ENCODE results near the gene PPM1D. TPM values are rescaled to one million over a fixed set of nuclear protein-coding genes. Genes with fewer than 3 reads are reported as not detected.

Gene PPM1D
- total RNA-seq, 1 experiment from 2014 or later, result 19.0 TPM

- Histone ChIP-seq H3K9me3 (ENCODE audit: control insufficient read depth, low read depth, low read length) (peaks cover 10% of the 10 kb centered on the region), H3K56ac (ENCODE audit: insufficient read length, low read depth, low read length) (no peak overlapping the region), H3K27me3 (ENCODE audit: insufficient read depth, low read length) (no peaks in the 10 kb centered on the region), H4K20me1 (ENCODE audit: control insufficient read depth, insufficient read depth, insufficient read length) (no peaks in the 10 kb centered on the region), H2BK12ac (ENCODE audit: insufficient read length, low read depth, low read length) (no peak overlapping the region), H2BK5ac (ENCODE audit: insufficient read length, low read length) (no peak overlapping the region), H3K4me2 (ENCODE audit: insufficient read depth, insufficient read length, low read length) (no peak overlapping the region), H3K14ac (ENCODE audit: insufficient read depth, low read length) (no peak overlapping the region), H2AFZ (ENCODE audit: low read length) (no peak overlapping the region), H4K5ac (ENCODE audit: insufficient read length, low read depth, low read length) (no peak overlapping the region), H2BK15ac (ENCODE audit: low read depth, low read length) (no peak overlapping the region), H3K23me2 (ENCODE audit: insufficient read length, low read depth, low read length, poor library complexity, severe bottlenecking) (no peaks in the 10 kb centered on the region), H4K8ac (replicated peaks; ENCODE audit: insufficient read length, low read depth, low read length) (no peak overlapping the region), H3K23ac (ENCODE audit: insufficient read length, low read depth, low read length) (no peak overlapping the region), H2AK5ac (ENCODE audit: insufficient read length, low read length) (no peak overlapping the region), H3K4ac (ENCODE audit: low read depth, low read length) (no peak overlapping the region), H3K27ac (ENCODE audit: insufficient read length, low read depth, low read length) (no peak overlapping the region), H2BK120ac (ENCODE audit: low read depth, low read length, poor library complexity, severe bottlenecking) (no peak overlapping the region), H3K79me2 (ENCODE audit: insufficient read depth, low read length) (no peaks in the 10 kb centered on the region), H3K18ac (ENCODE audit: insufficient read length, low read depth, low read length) (no peak overlapping the region), H4K91ac (ENCODE audit: insufficient read length, low read depth, low read length) (no peak overlapping the region), H3K79me1 (ENCODE audit: insufficient read depth, low read depth, low read length, poor library complexity, severe bottlenecking) (no peaks in the 10 kb centered on the region), H2BK20ac (ENCODE audit: low read depth, low read length, poor library complexity, severe bottlenecking) (no peak overlapping the region), H3K4me1 (ENCODE audit: insufficient read depth, low read length) (no peaks in the 10 kb centered on the region), H3T11ph (ENCODE audit: low read length) (no peak overlapping the region), H3K9ac (ENCODE audit: extremely low read depth, insufficient read length, low read length) (no peak overlapping the region)
- TF ChIP-seq CTCF (conservative IDR thresholded peaks at IDR 0.05), result no peak
- peaks cover 7 to 25% (median 11%) of the 10 kb centered on the region in 3 experiments for H3K36me3 Mint-ChIP-seq (ENCODE audit: insufficient read depth in 1 of 3, low read depth in 3 of 3)
- DNase-seq, result no peak
- H3K4me1 Mint-ChIP-seq, result no peaks in the 10 kb centered on the region
- peaks cover 36 to 39% of the 10 kb centered on the region in 2 experiments for H3K9me3 Mint-ChIP-seq
- H3K27ac Mint-ChIP-seq, result no peak overlapping the region
- peaks cover 2% of the 10 kb centered on the region for H3K27me3 Mint-ChIP-seq (ENCODE audit: low read depth)
- no CpG with 5 or more reads among the region's 2 CpGs for WGBS (ENCODE audit: extremely low coverage, insufficient read length, low lambda C conversion rate)
- no peak overlapping the region for H3K4me3 Mint-ChIP-seq
Observed at GRCh38 chr17:60557805-60558204, 42.2 kb upstream of the PPM1D start.
